ENCODE results near the gene NODAL. TPM values are rescaled to one million over a fixed set of nuclear protein-coding genes. Genes with fewer than 3 reads are reported as not detected.
"Not testable (repeated sequence)": the region's sequence is repeated elsewhere in the genome, so short reads cannot be mapped to it uniquely, and the experiment has no call there.

NODAL gene
- total RNA-seq: 0.09 and 0.11 TPM in 2 replicates

DNA sequence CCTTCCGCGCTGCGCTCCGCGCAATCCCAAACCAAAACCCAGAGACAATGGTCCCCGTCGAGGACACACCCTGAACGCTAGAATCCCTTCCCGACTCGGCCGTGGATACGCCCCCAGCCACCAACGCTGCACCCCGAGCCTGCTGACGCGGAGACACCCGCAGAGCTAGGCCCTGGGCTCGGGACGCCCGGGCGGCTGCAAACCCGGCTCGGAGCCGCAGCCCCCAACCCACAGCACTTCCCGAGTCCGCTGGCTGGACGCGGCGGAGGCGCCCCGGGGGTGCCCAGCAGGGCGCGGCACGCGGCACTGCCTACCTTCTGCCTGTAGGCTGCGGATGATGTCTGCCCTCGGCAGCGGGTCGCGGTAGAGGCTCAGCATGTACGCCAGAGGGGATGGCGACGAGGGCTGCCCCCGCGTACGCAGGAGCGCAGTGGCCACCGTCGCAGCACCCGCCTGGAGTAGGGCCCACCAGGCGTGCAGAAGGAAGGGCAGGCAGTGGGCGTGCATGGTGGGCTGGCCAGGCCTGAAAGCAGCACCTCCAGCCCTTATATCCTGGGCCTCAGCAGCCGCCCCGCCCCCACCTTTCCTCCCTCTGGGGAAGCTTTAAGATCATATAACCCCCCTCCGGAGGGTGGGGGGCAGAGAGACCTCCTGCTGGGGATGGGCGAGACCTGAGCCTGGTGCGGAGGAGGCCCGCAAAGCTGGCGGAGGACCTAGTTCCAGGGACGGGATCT, at the start of gene NODAL:
NODAL (minus strand) TSS at position 521 of the 734 bp plus-strand sequence; CDS start at position 507, 14 bp downstream.
- intact Hi-C loops (cut with micrococcal nuclease): no loop called here

- intact Hi-C loops (cut with micrococcal nuclease): no loop called here
Measured at GRCh38 chr10:70490142-70490541, 48.7 kb upstream of the NODAL start.

DNA sequence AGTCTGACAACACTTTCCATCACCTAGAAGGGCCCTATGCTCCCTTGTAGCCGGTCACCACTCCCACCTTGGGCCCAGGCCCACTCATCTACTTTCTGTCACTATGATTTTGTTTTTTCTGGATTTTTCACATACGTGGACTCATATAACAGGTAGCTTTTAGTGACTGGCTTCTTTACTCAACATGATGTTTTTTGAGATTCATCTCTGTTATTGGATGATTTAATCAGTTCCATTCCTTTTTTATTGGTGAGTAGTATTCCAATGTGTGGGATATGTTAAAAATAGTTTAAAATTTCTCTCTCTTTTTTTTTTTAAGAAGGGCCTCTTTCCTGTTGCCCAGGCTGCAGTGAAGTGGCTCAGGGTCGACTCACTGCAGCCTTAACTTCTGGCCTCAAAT, 46.3 kb upstream of the NODAL start:
- intact Hi-C loops (cut with micrococcal nuclease): no loop called here

GRCh38 chr10:70483872-70484271, 42.4 kb upstream of the NODAL start:
- intact Hi-C loops (cut with micrococcal nuclease): not testable (repeated sequence)

- intact Hi-C loops (cut with micrococcal nuclease): no loop called here
Measured at GRCh38 chr10:70482982-70483760, 41.7 kb upstream of the NODAL start.

DNA sequence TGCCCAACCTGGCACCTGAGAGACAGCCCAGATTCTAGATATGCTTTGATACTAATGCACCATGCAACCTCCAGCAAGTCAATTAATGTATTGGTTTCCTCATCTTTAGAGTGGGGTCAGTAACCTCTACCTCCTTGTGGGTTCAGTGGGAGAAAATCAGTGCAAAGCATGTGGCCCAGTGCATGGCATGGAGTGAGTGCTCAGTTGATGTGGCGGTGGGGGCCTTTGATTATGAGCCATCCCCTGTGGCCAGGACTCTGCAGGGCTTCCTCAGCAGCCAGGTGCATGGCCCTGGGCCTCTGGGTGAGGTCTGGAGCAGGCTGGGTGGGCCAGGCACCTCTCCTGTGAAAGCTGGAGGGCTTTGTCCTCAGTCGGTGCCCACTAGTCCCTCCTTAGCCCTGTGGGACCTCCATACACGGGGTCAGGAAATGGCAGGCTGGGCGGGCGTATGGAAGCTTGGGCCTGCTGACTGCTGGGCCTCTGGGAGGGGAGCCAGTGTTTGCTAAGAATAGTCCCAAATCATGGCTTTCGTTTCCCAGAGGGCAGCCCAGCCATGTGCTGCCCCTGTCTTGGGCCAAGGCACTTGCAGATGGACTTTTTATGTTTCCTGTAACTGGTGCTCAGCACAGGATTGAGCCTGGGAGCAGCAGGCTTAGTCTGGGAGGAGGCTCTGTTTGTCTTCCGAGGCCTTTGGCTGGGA, 40.5 kb upstream of the NODAL start:
- intact Hi-C loops (cut with micrococcal nuclease): no loop called here

GRCh38 chr10:70481105-70481504, 39.6 kb upstream of the NODAL start:
- intact Hi-C loops (cut with micrococcal nuclease): no loop called here

GRCh38 chr10:70480239-70480861, 38.9 kb upstream of the NODAL start:
- intact Hi-C loops (cut with micrococcal nuclease): no loop called here

GRCh38 chr10:70479626-70480238, 38.3 kb upstream of the NODAL start:
- intact Hi-C loops (cut with micrococcal nuclease): loop anchor here (5.0 to 10.0 kb wide), 2 partner anchors 97 to 405 kb away; partner anchors contain the start of genes LRRC20 and PCBD1

DNA sequence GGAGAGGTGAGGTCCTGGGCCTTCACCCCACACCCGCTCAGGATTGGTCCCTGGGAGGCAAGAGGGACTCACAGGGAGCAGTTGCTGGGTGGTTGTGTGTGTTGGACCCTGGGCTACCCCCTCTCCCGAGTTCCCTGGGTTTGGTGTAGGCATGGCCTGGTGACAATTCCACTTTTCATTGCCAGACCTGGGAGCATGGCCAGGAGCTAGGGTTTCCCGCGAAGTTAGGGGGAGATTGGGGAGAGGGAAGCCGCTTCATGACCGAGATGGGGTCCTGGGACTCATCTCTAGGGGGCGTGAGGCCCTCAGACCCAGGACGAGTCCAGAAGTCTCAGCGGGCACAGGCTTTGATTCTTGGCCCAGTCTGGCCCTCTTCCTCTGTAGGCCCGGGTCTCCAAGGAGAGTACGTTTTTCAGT, 37.7 kb upstream of the NODAL start:
- intact Hi-C loops (cut with micrococcal nuclease): loop anchor here (5.0 to 10.0 kb wide), 2 partner anchors 97 to 406 kb away; partner anchors contain the start of genes LRRC20 and PCBD1

DNA sequence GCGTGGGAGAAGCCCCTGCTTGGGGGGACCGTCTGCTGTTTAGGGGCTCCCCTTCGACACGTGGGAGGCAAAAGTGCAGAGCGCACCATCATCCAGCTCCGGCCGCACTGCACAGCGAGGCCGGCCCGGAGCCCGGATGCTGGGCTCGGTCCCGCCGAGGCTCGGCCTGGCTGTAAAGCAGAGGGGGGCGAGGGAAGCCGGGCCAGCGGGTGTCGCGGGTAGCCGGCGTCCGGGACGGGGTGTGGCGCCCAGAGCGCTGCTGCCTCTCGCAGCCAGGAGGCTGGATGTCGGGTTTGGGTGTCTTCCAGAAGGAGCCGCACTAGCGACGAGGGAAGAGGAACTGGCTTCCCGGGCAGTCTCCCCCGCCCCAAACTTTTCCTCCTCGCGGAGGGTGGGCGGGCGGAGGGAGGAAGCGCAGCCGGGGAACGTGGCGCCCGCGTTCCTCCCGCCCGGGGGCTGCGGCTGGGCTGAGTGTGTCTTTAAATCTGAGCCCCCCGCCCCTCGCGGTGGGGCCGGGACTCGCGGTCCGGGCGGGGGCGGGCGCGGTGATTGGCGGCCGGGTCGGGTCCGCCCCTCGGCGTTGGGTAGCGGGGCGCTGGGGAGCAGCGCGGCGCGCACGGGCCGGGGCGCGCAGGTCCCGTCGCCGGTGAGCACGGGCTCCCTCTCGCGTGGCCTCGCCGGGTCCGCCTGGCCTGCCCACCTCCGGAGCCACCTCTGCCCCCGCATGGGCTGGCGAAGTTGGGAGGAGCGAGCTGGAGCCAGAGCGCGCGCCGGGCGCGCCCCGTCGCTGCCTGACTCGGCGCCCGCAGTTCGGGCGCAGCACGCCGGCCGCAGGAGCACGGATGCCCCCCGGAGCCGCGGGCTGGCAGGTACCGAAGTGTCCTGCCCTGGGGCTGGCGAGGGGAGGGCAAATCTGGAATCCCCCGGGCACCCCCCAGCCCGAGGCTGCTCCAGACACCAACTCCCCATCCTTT, 37.0 kb upstream of the NODAL start, which contains the start of gene PALD1:
PALD1 (plus strand) TSS at position 577 of the 974 bp plus-strand sequence. CDS start 47,185 bp downstream, outside the sequence.
- intact Hi-C loops (cut with micrococcal nuclease): loop anchor here (5.0 to 10.0 kb wide), 2 partner anchors 96 to 406 kb away; partner anchors contain the start of genes LRRC20 and PCBD1

DNA sequence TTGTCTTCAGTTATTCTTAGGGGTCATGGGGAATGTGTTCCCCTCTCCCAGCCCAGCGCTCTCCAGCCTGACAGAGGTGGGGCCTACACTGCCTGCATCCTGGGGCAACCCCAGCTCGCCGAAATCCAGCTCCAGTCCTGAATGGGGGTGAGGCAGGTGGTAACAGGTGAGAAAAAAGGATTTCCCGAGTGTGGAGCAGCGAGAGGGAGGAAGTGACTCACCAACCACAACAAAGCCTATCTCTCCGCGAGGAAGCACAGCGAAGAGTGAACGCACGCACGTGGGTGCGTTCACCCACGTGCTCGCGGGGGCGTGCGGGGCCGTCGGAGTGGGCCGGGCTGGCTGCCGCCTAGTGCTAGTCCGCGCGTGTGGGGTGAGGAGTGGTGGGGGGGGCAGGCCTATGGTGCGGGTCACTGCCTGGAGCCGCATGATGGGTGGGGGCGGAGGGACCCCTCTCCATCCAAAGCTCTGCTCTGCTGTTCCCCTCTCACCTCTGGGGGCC, 36.2 kb upstream of the NODAL start:
- intact Hi-C loops (cut with micrococcal nuclease): loop anchor here (5.0 to 10.0 kb wide), 2 partner anchors 95 to 407 kb away; partner anchors contain the start of genes LRRC20 and PCBD1

GRCh38 chr10:70476249-70477035, 35.0 kb upstream of the NODAL start:
- intact Hi-C loops (cut with micrococcal nuclease): loop anchor here (5.0 to 10.0 kb wide), 2 partner anchors 94 to 408 kb away; partner anchors contain the start of genes LRRC20 and PCBD1

- intact Hi-C loops (cut with micrococcal nuclease): loop anchor here (5.0 to 10.0 kb wide), 2 partner anchors 93 to 409 kb away; partner anchors contain the start of genes LRRC20 and PCBD1
Measured at GRCh38 chr10:70475661-70476060, 34.2 kb upstream of the NODAL start.

GRCh38 chr10:70474780-70475179, 33.3 kb upstream of the NODAL start:
- intact Hi-C loops (cut with micrococcal nuclease): loop anchor here (5.0 to 10.0 kb wide), 2 partner anchors 92 to 410 kb away; partner anchors contain the start of genes LRRC20 and PCBD1

- intact Hi-C loops (cut with micrococcal nuclease): loop anchor here (10.0 kb wide), 1 partner anchor 412 kb away; the partner anchor contains the start of gene PCBD1
Measured at GRCh38 chr10:70472799-70473454, 31.4 kb upstream of the NODAL start.

GRCh38 chr10:70466951-70467350, 25.5 kb upstream of the NODAL start:
- intact Hi-C loops (cut with micrococcal nuclease): no loop called here

Data from T-helper 2 cell treated with Interferon-gamma antibody and Interleukin-4, amounts not matched to agents 100 ng/mL and 5 ng/mL, for 36 hours (primary cell).